AG09309 (cell line): ENCODE data around the gene UROC1.

ENCODE experiments used
- DNase-seq: peaks from one replicate; pipeline ENCODE4 v3.0.0-alpha.2; 2010; ENCODE audit warnings: low read depth
- H3K4me3 ChIP-seq: 2 replicates; pipeline ENCODE4 v1.5.1; 2011; ENCODE audit warnings: mild to moderate bottlenecking, low read depth, low read length, moderate library complexity; ENCODE audit not compliant: control insufficient read depth
- TF ChIP-seq, protein P1 (sequence below): IDR thresholded peaks from 2 replicates; pipeline ENCODE4 v1.5.1; 2011; ENCODE audit warnings: mild to moderate bottlenecking, low read depth, low read length, inconsistent platforms; ENCODE audit not compliant: insufficient read depth, control insufficient read depth; ENCODE audit errors: missing control alignments

Gene UROC1

DNA sequence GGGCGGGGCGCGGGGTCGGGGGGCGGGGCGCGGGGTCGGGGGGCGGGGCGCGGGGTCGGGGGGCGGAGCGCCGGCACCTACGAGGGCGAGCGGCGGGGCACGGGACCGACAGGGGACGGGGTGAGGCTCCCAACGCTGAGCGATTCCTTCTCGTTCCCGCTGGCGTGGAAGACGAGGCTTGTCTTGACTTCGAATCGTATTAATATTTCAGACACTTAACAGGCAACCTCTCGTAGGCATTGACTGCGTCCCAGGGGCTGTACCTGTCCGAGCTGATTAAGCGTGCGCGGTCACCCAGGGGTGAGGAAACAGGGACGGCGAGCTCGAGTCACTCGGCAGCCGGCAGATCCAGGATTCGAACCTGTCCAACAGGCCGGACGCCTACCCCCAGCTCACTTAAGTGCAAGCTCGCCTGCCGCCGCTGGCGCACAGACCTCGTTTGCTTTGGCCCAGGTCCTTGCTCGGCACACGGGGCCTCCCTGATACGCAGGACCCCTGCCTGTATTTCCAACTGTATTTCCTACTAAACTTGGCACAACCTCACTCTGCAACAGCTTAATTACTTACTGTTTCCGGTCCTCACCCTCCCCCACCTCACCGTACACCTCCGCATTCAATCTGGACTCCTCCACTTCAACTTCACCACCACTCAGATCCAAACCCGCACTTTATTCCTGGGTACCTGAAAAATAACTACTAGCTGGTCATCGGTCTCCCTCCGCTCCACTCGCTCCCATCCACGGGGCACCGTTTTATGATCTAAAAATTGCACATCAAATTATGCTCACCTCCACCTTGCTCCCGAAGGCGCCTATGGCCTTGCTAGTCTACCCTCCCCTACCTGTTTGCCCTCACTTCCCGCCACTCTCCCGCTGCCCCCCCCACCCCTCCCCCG is 41.2 kb downstream of the UROC1 start:
- H3K4me3 ChIP-seq: peak overlapping the region; percentile 68
- no peak for DNase-seq
- TF ChIP-seq, protein P1, sequence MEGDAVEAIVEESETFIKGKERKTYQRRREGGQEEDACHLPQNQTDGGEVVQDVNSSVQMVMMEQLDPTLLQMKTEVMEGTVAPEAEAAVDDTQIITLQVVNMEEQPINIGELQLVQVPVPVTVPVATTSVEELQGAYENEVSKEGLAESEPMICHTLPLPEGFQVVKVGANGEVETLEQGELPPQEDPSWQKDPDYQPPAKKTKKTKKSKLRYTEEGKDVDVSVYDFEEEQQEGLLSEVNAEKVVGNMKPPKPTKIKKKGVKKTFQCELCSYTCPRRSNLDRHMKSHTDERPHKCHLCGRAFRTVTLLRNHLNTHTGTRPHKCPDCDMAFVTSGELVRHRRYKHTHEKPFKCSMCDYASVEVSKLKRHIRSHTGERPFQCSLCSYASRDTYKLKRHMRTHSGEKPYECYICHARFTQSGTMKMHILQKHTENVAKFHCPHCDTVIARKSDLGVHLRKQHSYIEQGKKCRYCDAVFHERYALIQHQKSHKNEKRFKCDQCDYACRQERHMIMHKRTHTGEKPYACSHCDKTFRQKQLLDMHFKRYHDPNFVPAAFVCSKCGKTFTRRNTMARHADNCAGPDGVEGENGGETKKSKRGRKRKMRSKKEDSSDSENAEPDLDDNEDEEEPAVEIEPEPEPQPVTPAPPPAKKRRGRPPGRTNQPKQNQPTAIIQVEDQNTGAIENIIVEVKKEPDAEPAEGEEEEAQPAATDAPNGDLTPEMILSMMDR: no peak

DNA sequence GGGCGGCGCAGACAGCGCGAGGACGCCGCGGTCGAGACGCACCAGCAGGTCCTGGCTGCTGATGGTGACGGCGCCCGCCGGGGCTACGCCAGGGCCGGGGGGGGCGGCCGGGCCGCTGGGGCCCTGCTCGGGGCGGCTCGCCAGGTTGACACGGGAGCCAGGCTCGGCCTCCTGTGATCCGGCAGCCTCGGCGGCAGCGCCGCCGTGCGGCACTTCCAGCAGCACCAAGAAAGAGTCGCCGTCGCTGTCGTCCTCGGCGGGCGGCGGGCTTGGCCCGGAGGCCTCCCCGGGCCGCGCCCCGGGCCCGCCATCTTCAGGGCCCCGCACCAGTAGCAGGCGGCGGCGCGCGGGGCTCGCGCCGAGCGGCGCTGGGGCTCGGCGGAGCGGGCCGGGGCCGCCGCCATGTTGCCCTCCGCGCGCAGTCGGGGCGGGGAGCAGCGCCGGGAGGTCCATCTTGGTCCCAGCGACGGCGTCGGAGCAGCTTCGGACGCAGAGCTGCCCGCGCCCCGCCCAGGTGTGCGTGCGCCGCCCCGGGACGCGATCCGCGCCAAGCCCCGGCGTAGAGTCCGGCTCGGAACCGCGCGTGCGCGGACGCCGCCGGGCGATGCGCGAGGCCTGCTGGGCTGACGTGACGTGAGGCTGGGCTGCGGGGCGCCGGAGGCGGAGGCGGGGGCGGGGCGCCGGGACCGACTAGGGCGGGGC is 42.0 kb downstream of the UROC1 start, which contains the start of gene ZXDC:
Gene ZXDC, minus strand, starts transcription at position 479 of the 702 bp plus-strand sequence. Its CDS starts 26 bp downstream, at position 453.
- TF ChIP-seq, protein P1: peak; percentile 45
- DNase-seq: peak; percentile 56
- H3K4me3 ChIP-seq: peak within 1 kb of the TSS; percentile 79

DNA sequence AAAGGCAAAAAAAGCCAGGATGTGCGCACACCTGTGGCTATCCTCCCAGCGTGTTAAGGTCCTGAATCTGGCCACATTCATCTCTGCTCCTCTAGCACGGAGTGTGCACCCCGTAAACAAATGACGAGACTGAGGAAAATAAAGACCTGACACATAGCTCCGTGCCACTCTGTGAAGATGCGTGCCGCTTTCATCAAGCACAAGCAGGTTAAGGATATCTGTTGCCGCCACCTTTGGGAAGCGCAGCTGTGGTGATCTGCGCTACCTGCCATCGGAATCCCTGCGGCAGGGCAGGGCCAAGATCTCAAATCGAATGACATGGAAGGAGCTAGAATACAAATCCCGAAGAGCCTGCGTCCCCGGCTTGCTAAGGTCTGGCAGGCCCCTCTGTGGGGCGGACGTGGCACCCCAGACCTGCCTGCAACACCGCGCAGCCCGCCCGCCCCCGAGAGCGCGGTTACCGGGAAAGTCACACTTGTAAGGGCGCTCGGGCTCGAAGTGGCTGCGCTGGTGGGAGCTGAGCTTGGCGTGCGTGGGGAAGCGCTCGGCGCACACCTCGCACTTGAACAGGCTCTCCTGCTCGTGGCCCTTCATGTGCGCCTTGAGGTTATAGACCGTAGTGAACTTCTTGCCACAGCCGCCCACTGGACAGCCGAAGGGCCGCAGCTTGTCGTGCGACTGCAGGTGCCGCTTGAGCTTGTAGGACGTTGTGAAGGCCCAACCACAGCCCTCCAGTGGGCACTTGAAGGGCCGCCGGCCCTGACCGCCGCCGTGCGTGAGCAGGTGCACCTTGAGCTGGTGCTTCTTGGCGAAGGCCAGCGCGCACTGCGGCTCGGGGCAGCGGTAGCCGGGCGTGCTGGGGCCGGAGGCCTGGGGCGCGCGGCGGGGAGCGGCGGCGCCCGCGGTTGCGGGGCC is 42.8 kb downstream of the UROC1 start:
- H3K4me3 ChIP-seq: peak overlapping the region; percentile 79
- DNase-seq: no peak
- TF ChIP-seq, protein P1: peak; percentile 7

DNA sequence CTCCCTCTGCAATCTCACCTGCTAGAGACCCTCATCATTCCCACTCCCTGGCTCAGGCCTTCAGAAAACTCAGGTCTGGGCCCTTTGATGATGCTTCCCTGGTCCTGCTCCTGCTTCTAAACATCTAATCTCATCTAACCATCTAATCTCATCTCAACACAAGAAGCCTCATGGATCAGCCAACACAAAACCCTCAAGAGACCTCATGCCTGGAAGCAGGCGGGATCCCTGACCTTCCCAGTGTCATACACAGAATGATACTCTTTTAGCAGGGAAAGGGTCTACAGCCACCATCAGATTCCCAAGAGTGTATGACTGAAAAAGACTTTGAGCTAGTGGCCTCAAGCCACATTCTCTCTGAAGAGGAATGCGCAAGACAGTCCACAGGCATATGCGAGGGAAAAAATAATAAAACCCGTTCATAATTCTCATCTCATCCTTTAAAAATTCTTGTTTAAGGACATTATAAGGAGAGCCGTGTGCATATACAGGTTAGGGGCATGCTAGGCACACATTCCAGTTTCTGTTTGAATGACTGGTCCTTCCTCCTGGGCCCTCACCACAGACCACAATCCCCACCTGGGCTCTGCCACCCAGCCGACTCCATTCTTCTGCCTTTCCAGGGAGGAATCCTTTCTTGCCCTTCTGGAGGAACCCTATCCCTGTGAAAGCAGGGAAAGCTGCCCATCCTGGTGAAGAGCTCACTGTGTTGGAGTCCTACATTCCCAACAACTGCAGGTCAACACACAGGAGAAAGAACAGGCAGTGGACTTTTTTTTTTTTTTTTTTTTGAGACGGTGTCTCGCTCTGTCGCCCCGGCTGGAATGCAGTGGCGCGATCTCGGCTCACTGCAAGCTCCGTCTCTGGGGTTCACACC is 44.0 kb downstream of the UROC1 start:
- no peak for DNase-seq
- H3K4me3 ChIP-seq: no peak overlapping the region; the same call in 1 of the 2 replicates

DNA sequence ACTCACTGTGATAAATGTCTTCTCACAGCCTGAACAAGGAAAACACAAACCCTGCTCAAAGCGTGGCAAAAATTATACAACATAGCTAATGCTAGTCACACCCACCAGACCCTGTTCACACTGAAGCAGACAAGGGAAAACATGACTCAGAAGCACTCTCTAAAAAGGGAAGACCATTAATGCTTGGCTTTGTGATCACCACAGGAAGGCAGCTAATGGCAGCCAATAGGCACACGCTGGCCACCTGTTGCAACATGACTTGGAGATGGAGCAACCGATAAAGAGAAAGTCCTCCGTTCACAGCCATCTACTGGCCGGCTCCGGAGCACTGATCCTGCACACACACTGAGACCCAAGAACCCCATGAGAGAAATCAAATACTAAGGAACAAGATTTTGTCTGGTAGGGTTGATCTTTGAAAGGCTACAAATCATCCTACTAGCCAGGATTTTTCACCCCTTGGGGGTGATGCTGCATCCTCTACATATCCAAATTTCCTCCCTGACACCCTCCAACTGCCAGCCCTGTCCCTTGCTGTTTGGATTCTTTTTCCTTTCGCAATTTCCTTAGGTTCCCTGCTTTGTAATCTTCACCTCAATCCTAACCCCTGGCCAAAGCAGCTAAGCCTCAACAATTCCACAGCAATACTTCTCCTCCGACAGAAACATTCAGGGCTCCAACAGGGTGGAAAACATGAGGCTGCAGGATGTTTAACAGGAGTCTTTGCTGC is 45.1 kb downstream of the UROC1 start:
- peak; percentile 92 for DNase-seq
- H3K4me3 ChIP-seq: peak overlapping the region; percentile 8
- TF ChIP-seq, protein P1: no peak

More for the DNA sequence above, 44.0 kb downstream of the UROC1 start:
- TF ChIP-seq, protein P1: no peak
